ENCODE measurements around the gene TMPRSS6.

DNA sequence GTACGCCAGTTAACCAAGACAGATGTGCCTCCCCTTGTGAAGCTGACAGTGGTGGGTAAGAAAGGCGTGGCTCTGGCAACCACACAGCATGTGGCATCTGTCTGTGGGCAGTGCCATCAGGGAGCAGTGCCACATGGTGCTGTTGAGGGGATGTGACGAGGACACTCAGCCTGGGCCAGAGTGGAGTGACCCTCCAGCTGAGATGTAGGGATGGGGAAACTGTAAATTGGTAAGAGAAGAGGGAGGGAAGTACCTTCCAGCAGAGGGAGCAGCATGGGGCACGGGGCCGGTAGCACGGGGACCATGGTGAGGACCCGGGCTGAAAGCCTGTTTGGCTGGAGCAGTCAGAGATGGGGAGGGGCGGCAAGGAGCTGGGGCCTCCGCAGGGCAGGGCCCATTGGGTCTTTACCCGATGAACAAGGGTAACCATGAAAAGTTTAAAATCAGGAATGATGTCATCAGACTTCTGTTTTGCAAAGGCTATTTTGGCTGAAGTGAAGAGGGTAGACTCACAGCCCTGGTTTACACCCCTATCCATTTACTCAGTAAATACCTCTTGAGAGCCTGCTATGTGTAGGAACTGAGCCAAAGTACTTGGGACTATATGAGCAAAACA lies 10.4 kb downstream of the TMPRSS6 start:
- TF ChIP-seq, protein P1, sequence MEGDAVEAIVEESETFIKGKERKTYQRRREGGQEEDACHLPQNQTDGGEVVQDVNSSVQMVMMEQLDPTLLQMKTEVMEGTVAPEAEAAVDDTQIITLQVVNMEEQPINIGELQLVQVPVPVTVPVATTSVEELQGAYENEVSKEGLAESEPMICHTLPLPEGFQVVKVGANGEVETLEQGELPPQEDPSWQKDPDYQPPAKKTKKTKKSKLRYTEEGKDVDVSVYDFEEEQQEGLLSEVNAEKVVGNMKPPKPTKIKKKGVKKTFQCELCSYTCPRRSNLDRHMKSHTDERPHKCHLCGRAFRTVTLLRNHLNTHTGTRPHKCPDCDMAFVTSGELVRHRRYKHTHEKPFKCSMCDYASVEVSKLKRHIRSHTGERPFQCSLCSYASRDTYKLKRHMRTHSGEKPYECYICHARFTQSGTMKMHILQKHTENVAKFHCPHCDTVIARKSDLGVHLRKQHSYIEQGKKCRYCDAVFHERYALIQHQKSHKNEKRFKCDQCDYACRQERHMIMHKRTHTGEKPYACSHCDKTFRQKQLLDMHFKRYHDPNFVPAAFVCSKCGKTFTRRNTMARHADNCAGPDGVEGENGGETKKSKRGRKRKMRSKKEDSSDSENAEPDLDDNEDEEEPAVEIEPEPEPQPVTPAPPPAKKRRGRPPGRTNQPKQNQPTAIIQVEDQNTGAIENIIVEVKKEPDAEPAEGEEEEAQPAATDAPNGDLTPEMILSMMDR (IDR thresholded peaks at IDR 0.05): peak in 1 of 4 donors; percentile 9
- TF ChIP-seq POLR2A (IDR thresholded peaks at IDR 0.05): no peak

Measured in right lobe of liver (tissue), 4 donors.